ENCODE data around the gene SPSB3. TPM values are rescaled to one million over a fixed set of nuclear protein-coding genes. Genes with fewer than 3 reads are reported as not detected.

SPSB3 gene
- total RNA-seq, 4 donors from 2014 or later = 52.2 to 87.3 (median 68.5) TPM

GRCh38 chr16:1786242-1787055, 4.1 kb upstream of the SPSB3 start:
- H3K36me3 ChIP-seq = peaks cover 17 to 21% of the 10 kb centered on the region in 2 donors
- no peak overlapping the region for H3K4me3 ChIP-seq (replicated peaks in 1 of 3)
- WGBS, 2 donors = 91% methylated on average over 19 to 30 of the region's 51 CpGs
- H3K27me3 ChIP-seq = no peaks in the 10 kb centered on the region
- intact Hi-C loops (cut with DNase I) = no loop called here
- no peak for TF ChIP-seq POLR2A (IDR thresholded peaks at IDR 0.05)
- H3K4me1 ChIP-seq = peaks cover 9 to 15% of the 10 kb centered on the region in 2 donors
- DNase-seq = no peak
- H3K9me3 ChIP-seq = no peaks in the 10 kb centered on the region
- H3K27ac ChIP-seq = no peak overlapping the region

GRCh38 chr16:1785846-1786170, 3.4 kb upstream of the SPSB3 start:
- Histone ChIP-seq H3K4me3 (replicated peaks in 1 of 3) (no peak overlapping the region), H3K27me3 (no peaks in the 10 kb centered on the region), H3K9me3 (no peaks in the 10 kb centered on the region), H3K4me1 (peaks cover 14 to 21% of the 10 kb centered on the region in 2 donors), H3K27ac (no peak overlapping the region), H3K36me3 (peaks cover 17 to 21% of the 10 kb centered on the region in 2 donors)
- DNase-seq = no peak
- WGBS, 2 donors = 93 to 95% methylated on average over 11 to 14 of the region's 14 CpGs
- TF ChIP-seq CTCF (IDR thresholded peaks at IDR 0.05) = no peak
- TF ChIP-seq POLR2A (IDR thresholded peaks at IDR 0.05) = no peak
- intact Hi-C loops (cut with DNase I) = no loop called here

- Histone ChIP-seq H3K4me3 (replicated peaks in 1 of 3) (no peak overlapping the region), H3K36me3 (peaks cover 23 to 24% of the 10 kb centered on the region in 2 donors), H3K9me3 (no peaks in the 10 kb centered on the region), H3K4me1 (peaks cover 14 to 24% of the 10 kb centered on the region in 2 donors), H3K27me3 (no peaks in the 10 kb centered on the region), H3K27ac (no peak overlapping the region)
- intact Hi-C loops (cut with DNase I) = no loop called here
- TF ChIP-seq CTCF (IDR thresholded peaks at IDR 0.05) (no peak), POLR2A (IDR thresholded peaks at IDR 0.05) (no peak)
- DNase-seq = no peak
- WGBS, 2 donors = 85 to 89% methylated on average over 23 to 24 of the region's 26 CpGs
Observed at GRCh38 chr16:1784977-1785845, 2.8 kb upstream of the SPSB3 start.

- TF ChIP-seq POLR2A (IDR thresholded peaks at IDR 0.05) (no peak), CTCF (IDR thresholded peaks at IDR 0.05) (no peak)
- peaks cover 17 to 21% of the 10 kb centered on the region in 2 donors for H3K36me3 ChIP-seq
- peak; percentile 30 to 38 for DNase-seq
- 1 to 4% methylated on average over 21 to 36 of the region's 70 CpGs for WGBS, 2 donors
- peak overlapping the region in 1 of 3 donors; percentile 60 for H3K27ac ChIP-seq
- no peaks in the 10 kb centered on the region for H3K9me3 ChIP-seq
- intact Hi-C loops (cut with DNase I) = no loop called here
- H3K4me3 ChIP-seq (replicated peaks in 1 of 3) = peak overlapping the region; percentile 61 to 77 (median 72)
- no peaks in the 10 kb centered on the region for H3K27me3 ChIP-seq
- H3K4me1 ChIP-seq = peaks cover 14 to 28% of the 10 kb centered on the region in 2 donors
Observed at GRCh38 chr16:1781758-1782407, 488 bp downstream of the SPSB3 start.

GRCh38 chr16:1781254-1781653, 1.1 kb downstream of the SPSB3 start:
- no peak for TF ChIP-seq CTCF (IDR thresholded peaks at IDR 0.05)
- no peak for TF ChIP-seq POLR2A (IDR thresholded peaks at IDR 0.05)
- intact Hi-C loops (cut with DNase I) = no loop called here
- Histone ChIP-seq H3K36me3 (peaks cover 18 to 26% of the 10 kb centered on the region in 2 donors), H3K27me3 (no peaks in the 10 kb centered on the region), H3K27ac (no peak overlapping the region), H3K4me3 (replicated peaks in 1 of 3) (peak overlapping the region in 2 of 3 donors; percentile 72 to 77), H3K4me1 (peaks cover 14 to 28% of the 10 kb centered on the region in 2 donors), H3K9me3 (no peaks in the 10 kb centered on the region)
- 75 to 76% methylated on average over 12 to 19 of the region's 20 CpGs for WGBS, 2 donors
- no peak for DNase-seq
